ENCODE results near the gene RSKR. TPM values are rescaled to one million over a fixed set of nuclear protein-coding genes. Genes with fewer than 3 reads are reported as not detected.

Gene RSKR
- total RNA-seq, 1 experiment from 2014 or later: 25.8 TPM

DNA sequence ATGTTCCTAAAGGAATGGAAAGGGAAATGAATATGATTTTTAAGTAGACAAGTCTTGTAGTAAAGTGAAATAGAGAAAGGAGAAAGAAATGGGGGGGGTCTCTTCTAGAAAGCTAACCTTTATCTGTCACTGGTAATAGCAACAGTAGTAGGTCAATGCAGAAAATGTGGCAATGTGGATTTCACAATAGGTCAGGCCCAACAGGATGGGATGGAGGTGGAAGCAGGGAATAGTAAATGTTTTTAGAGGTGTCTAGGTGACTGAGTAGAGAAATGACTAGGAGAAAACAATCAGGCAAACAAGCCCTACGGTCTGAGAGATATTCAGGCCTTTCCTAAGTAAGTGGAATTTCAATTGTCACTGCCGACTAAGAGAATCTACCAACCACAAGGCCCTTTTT is 6.0 kb upstream of the RSKR start:
- Histone ChIP-seq H3K9ac (ENCODE audit: extremely low read depth, insufficient read length, low read length) (no peak overlapping the region), H3K4me1 (ENCODE audit: insufficient read depth, low read length) (no peaks in the 10 kb centered on the region), H2AK5ac (ENCODE audit: insufficient read length, low read length) (no peak overlapping the region), H3K14ac (ENCODE audit: insufficient read depth, low read length) (no peak overlapping the region), H2BK5ac (ENCODE audit: insufficient read length, low read length) (no peak overlapping the region), H2BK12ac (ENCODE audit: insufficient read length, low read depth, low read length) (no peak overlapping the region), H3K79me2 (ENCODE audit: insufficient read depth, low read length) (no peaks in the 10 kb centered on the region), H2BK15ac (ENCODE audit: low read depth, low read length) (no peak overlapping the region), H3K4me2 (ENCODE audit: insufficient read depth, insufficient read length, low read length) (no peak overlapping the region), H2BK120ac (ENCODE audit: low read depth, low read length, poor library complexity, severe bottlenecking) (no peak overlapping the region), H4K5ac (ENCODE audit: insufficient read length, low read depth, low read length) (no peak overlapping the region), H3K27me3 (ENCODE audit: insufficient read depth, low read length) (no peaks in the 10 kb centered on the region), H3K56ac (ENCODE audit: insufficient read length, low read depth, low read length) (no peak overlapping the region), H3K9me3 (ENCODE audit: control insufficient read depth, low read depth, low read length) (no peaks in the 10 kb centered on the region), H4K20me1 (ENCODE audit: control insufficient read depth, insufficient read depth, insufficient read length) (no peaks in the 10 kb centered on the region), H3K23me2 (ENCODE audit: insufficient read length, low read depth, low read length, poor library complexity, severe bottlenecking) (no peaks in the 10 kb centered on the region), H2AFZ (ENCODE audit: low read length) (no peak overlapping the region), H3K4ac (ENCODE audit: low read depth, low read length) (no peak overlapping the region), H4K91ac (ENCODE audit: insufficient read length, low read depth, low read length) (no peak overlapping the region), H3T11ph (ENCODE audit: low read length) (no peak overlapping the region), H3K23ac (ENCODE audit: insufficient read length, low read depth, low read length) (no peak overlapping the region), H3K18ac (ENCODE audit: insufficient read length, low read depth, low read length) (no peak overlapping the region), H2BK20ac (ENCODE audit: low read depth, low read length, poor library complexity, severe bottlenecking) (no peak overlapping the region), H3K79me1 (ENCODE audit: insufficient read depth, low read depth, low read length, poor library complexity, severe bottlenecking) (no peaks in the 10 kb centered on the region), H3K27ac (ENCODE audit: insufficient read length, low read depth, low read length) (no peak overlapping the region), H4K8ac (replicated peaks; ENCODE audit: insufficient read length, low read depth, low read length) (no peak overlapping the region)
- Mint-ChIP-seq H3K9me3 (no peaks in the 10 kb centered on the region), H3K36me3 (ENCODE audit: insufficient read depth in 1 of 3, low read depth in 3 of 3) (peaks cover 56 to 97% (median 91%) of the 10 kb centered on the region in 3 experiments; a peak in 6 of 7 replicates), H3K27ac (no peak overlapping the region), H3K27me3 (ENCODE audit: low read depth) (no peaks in the 10 kb centered on the region), H3K4me3 (no peak overlapping the region), H3K4me1 (no peaks in the 10 kb centered on the region)
- WGBS (ENCODE audit: extremely low coverage, insufficient read length, low lambda C conversion rate): no CpG with 5 or more reads among the region's 2 CpGs
- no peak for DNase-seq
- TF ChIP-seq, protein P1, sequence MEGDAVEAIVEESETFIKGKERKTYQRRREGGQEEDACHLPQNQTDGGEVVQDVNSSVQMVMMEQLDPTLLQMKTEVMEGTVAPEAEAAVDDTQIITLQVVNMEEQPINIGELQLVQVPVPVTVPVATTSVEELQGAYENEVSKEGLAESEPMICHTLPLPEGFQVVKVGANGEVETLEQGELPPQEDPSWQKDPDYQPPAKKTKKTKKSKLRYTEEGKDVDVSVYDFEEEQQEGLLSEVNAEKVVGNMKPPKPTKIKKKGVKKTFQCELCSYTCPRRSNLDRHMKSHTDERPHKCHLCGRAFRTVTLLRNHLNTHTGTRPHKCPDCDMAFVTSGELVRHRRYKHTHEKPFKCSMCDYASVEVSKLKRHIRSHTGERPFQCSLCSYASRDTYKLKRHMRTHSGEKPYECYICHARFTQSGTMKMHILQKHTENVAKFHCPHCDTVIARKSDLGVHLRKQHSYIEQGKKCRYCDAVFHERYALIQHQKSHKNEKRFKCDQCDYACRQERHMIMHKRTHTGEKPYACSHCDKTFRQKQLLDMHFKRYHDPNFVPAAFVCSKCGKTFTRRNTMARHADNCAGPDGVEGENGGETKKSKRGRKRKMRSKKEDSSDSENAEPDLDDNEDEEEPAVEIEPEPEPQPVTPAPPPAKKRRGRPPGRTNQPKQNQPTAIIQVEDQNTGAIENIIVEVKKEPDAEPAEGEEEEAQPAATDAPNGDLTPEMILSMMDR (conservative IDR thresholded peaks at IDR 0.05): no peak
